Spinal cord (tissue), 10 donors: ENCODE measurements around the gene FAM120C. TPM values are rescaled to one million over a fixed set of nuclear protein-coding genes. Genes with fewer than 3 reads are reported as not detected.

Source experiments
- DNase-seq, 6 donors: peaks; one replicate each; pipeline versions ENCODE4 v3.0.0 to v3.0.0-alpha.2; 2013 to 2015; ENCODE audit warnings: low spot score in 6 of 6, low read depth in 4 of 6
- H3K27ac ChIP-seq: one replicate; pipeline ENCODE4 v1.5.1; 2013; ENCODE audit warnings: low read depth, low read length, control low read depth
- H3K27me3 ChIP-seq: one replicate; pipeline ENCODE4 v1.6.1; 2013; ENCODE audit warnings: low read length; ENCODE audit not compliant: control insufficient read depth, insufficient read depth
- H3K36me3 ChIP-seq: one replicate; pipeline ENCODE4 v1.6.1; 2013; ENCODE audit warnings: low read length; ENCODE audit not compliant: control insufficient read depth, insufficient read depth
- H3K4me1 ChIP-seq: one replicate; pipeline ENCODE4 v1.6.1; 2013; ENCODE audit warnings: low read length; ENCODE audit not compliant: control insufficient read depth, insufficient read depth
- H3K4me3 ChIP-seq: one replicate; pipeline ENCODE4 v1.5.1; 2013; ENCODE audit warnings: low read depth, low read length, control low read depth
- H3K9me3 ChIP-seq: one replicate; pipeline ENCODE4 v1.6.1; 2013; ENCODE audit warnings: low read length; ENCODE audit not compliant: control insufficient read depth, insufficient read depth
- WGBS: methylation state at CpG from one replicate; pipeline ENCODE4 v1.1.5; 2013; ENCODE audit warnings: missing lambda C conversion rate; ENCODE audit not compliant: insufficient coverage; 5-methylcytosine and 5-hydroxymethylcytosine counted together
- polyA plus RNA-seq, 2 donors: library from polyadenylated mRNA; unstranded; fragments of 120-200 nt; gene quantifications; one replicate each; pipeline ENCODE4 v1.2.1, GENCODE V29; 2013; ENCODE audit not compliant: insufficient read length in 2 of 2
- total RNA-seq, 2 donors: library from RNA; depleted of rRNA in 1 of 2; stranded (reverse); fragments of 120-200 nt in 1 of 2; fragments of >200 nt in 1 of 2; gene quantifications; one replicate each; pipeline versions ENCODE4 v1.2.3 to v1.2.4, GENCODE V29; 2013 to 2014
- donor health status: healthy.

The FAM120C gene
- total and polyA plus RNA-seq, 4 donors = 12.2 to 21.9 (median 16.9) TPM

GRCh38 chrX:54044877-54045338 lies 138.1 kb downstream of the FAM120C start:
- no peak for DNase-seq

GRCh38 chrX:54044126-54044876 lies 138.8 kb downstream of the FAM120C start, which contains the start of gene PHF8:
TSS of gene PHF8 (minus strand) at chrX:54044473. CDS start at chrX:54042728, 1,745 bp downstream.
- no peaks in the 10 kb centered on the region for H3K9me3 ChIP-seq
- WGBS = 29% methylated on average over 64 of the region's 66 CpGs
- H3K4me3 ChIP-seq = peak within 1 kb of the TSS; percentile 58
- peaks cover 12% of the 10 kb centered on the region for H3K4me1 ChIP-seq
- no peaks in the 10 kb centered on the region for H3K27me3 ChIP-seq
- peak; percentile 78 to 98 (median 84) for DNase-seq
- peaks cover 7% of the 10 kb centered on the region for H3K36me3 ChIP-seq
- H3K27ac ChIP-seq = peak within 1 kb of the TSS; percentile 95

More at GRCh38 chrX:54044877-54045338, 138.1 kb downstream of the FAM120C start:
- Histone ChIP-seq H3K27me3 (no peaks in the 10 kb centered on the region), H3K4me3 (peak overlapping the region; percentile 58), H3K36me3 (peaks cover 7% of the 10 kb centered on the region), H3K4me1 (peaks cover 12% of the 10 kb centered on the region), H3K9me3 (no peaks in the 10 kb centered on the region), H3K27ac (peak overlapping the region; percentile 95)
- WGBS = 24% methylated on average over 9 of the region's 10 CpGs

GRCh38 chrX:54043541-54044125 lies 139.4 kb downstream of the FAM120C start:
- 24% methylated on average over 43 of the region's 43 CpGs for WGBS
- no peaks in the 10 kb centered on the region for H3K9me3 ChIP-seq
- H3K4me1 ChIP-seq = peaks cover 12% of the 10 kb centered on the region
- peaks cover 7% of the 10 kb centered on the region for H3K36me3 ChIP-seq
- H3K27me3 ChIP-seq = no peaks in the 10 kb centered on the region
- H3K4me3 ChIP-seq = peak overlapping the region; percentile 58
- peak overlapping the region; percentile 95 for H3K27ac ChIP-seq
- DNase-seq = peak in 2 of 6 donors; percentile 11 to 17

DNA sequence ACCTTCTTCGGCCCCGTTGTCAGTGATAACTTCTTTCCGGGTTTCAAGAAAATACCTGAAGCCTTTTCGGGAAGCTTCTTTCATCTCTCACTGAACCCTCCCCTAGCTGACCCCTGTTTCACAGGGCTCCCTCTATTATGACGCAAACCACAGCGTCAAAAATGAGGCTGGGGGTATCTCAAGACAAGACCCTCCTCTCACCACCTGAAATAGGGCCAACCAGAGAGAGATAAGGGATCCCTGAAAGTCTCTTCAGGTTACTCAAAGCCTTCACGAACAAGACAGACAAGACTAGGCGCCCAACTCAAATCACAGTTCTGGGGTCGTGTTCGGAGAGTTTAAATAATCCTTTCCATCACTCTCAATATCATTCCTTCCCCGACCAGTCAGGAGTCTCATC lies 140.0 kb downstream of the FAM120C start:
- peak overlapping the region; percentile 58 for H3K4me3 ChIP-seq
- peak overlapping the region; percentile 95 for H3K27ac ChIP-seq
- 31% methylated on average over 9 of the region's 11 CpGs for WGBS
- no peaks in the 10 kb centered on the region for H3K9me3 ChIP-seq
- DNase-seq = peak in 3 of 6 donors; percentile 1 to 28 (median 11)
- peaks cover 7% of the 10 kb centered on the region for H3K36me3 ChIP-seq
- H3K4me1 ChIP-seq = peaks cover 12% of the 10 kb centered on the region
- H3K27me3 ChIP-seq = no peaks in the 10 kb centered on the region

DNA sequence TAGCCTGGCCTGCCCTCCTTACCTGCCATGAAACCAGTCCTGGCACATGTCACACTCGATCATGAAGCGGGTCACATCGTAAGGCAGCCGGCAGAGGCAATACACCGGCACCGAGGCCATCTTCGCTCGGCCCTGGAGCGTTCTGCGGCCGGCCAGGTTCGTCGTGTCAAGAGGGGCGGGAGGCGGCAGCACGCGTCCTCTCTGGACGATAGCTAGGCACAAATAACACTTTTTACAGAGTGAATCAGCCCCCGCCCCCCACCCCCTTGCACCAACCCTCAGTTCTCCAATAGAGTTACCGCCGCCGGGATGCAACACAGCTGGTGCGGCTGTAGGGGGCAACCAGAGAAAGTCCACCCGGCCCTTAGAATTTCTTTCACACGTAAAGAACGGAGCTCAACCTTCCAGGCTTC lies 140.4 kb downstream of the FAM120C start:
- H3K4me3 ChIP-seq = peak overlapping the region; percentile 58
- H3K36me3 ChIP-seq = peaks cover 7% of the 10 kb centered on the region
- peaks cover 12% of the 10 kb centered on the region for H3K4me1 ChIP-seq
- 34% methylated on average over 25 of the region's 26 CpGs for WGBS
- no peak overlapping the region for H3K27ac ChIP-seq
- no peaks in the 10 kb centered on the region for H3K9me3 ChIP-seq
- H3K27me3 ChIP-seq = no peaks in the 10 kb centered on the region
- DNase-seq = peak in 4 of 6 donors; percentile 1 to 75 (median 42)

DNA sequence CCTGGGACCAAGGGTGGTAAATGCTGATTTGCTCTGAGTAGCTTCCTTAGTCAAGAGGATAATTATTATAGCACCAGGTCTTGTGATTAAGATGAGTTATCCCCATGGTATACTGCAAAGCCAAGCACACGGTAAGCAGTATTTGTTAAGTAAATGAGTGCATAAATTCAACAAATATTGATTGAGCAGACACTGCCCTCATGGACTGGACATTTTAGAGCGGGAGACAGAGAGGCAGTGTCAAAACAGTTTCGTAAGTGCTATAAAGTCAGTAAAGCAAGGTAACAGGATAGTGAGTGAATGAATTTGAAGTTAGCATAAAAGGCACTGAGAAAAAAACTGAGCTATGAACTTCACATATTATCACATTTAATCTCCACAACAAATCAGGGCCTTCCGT lies 152.7 kb downstream of the FAM120C start:
- 86% methylated on average over 3 of the region's 4 CpGs for WGBS

GRCh38 chrX:54029529-54030143 lies 153.4 kb downstream of the FAM120C start:
- DNase-seq = no peak
- H3K9me3 ChIP-seq = no peaks in the 10 kb centered on the region
- WGBS = 83% methylated on average over 8 of the region's 10 CpGs
- H3K36me3 ChIP-seq = peaks cover 10% of the 10 kb centered on the region
- H3K4me1 ChIP-seq = no peaks in the 10 kb centered on the region
- no peak overlapping the region for H3K27ac ChIP-seq
- no peak overlapping the region for H3K4me3 ChIP-seq
- no peaks in the 10 kb centered on the region for H3K27me3 ChIP-seq

More for the DNA sequence above, 152.7 kb downstream of the FAM120C start:
- Histone ChIP-seq H3K9me3 (no peaks in the 10 kb centered on the region), H3K27me3 (no peaks in the 10 kb centered on the region), H3K4me1 (no peaks in the 10 kb centered on the region), H3K36me3 (peaks cover 12% of the 10 kb centered on the region), H3K4me3 (no peak overlapping the region), H3K27ac (no peak overlapping the region)
- no peak for DNase-seq

DNA sequence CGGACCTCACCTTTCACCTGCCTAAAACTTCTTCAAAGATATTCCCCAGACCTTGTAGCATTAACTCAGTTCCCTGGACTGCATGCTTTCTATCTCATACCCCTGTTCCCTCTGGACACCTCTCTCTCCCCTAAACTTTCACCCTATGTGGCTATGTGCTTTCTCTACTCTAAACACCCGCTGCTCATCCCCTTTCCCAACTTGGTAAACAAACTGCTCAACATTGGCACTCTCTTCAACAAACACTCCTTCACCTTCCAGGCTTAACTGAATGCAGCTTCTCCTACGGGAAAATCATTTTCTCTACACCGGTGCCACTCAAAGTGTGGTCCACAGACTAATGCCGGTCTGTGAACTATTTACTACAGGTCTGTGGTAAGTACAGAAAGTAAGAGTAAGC lies 158.7 kb downstream of the FAM120C start:
- peaks cover 10% of the 10 kb centered on the region for H3K36me3 ChIP-seq
- 100% methylated on average over 2 of the region's 5 CpGs for WGBS
- no peaks in the 10 kb centered on the region for H3K4me1 ChIP-seq
- H3K27me3 ChIP-seq = no peaks in the 10 kb centered on the region
- no peak overlapping the region for H3K27ac ChIP-seq
- H3K4me3 ChIP-seq = no peak overlapping the region
- no peak for DNase-seq
- no peaks in the 10 kb centered on the region for H3K9me3 ChIP-seq
